A549 treated with AZD2906 at 1 μM for 4 hours (cell line): ENCODE results near the gene TRIM3. TPM values are rescaled to one million over a fixed set of nuclear protein-coding genes. Genes with fewer than 3 reads are reported as not detected.

Experiments
- total RNA-seq: library from RNA; stranded (reverse); fragments of 200-300 nt; extraction: Qiagen RNA extraction; gene quantifications from 5 replicates; pipeline ENCODE4 v1.2.3, GENCODE V29; 2022

TRIM3 gene
- 13.7 to 19.7 TPM (median 19.0 TPM) in 5 replicates for total RNA-seq

DNA sequence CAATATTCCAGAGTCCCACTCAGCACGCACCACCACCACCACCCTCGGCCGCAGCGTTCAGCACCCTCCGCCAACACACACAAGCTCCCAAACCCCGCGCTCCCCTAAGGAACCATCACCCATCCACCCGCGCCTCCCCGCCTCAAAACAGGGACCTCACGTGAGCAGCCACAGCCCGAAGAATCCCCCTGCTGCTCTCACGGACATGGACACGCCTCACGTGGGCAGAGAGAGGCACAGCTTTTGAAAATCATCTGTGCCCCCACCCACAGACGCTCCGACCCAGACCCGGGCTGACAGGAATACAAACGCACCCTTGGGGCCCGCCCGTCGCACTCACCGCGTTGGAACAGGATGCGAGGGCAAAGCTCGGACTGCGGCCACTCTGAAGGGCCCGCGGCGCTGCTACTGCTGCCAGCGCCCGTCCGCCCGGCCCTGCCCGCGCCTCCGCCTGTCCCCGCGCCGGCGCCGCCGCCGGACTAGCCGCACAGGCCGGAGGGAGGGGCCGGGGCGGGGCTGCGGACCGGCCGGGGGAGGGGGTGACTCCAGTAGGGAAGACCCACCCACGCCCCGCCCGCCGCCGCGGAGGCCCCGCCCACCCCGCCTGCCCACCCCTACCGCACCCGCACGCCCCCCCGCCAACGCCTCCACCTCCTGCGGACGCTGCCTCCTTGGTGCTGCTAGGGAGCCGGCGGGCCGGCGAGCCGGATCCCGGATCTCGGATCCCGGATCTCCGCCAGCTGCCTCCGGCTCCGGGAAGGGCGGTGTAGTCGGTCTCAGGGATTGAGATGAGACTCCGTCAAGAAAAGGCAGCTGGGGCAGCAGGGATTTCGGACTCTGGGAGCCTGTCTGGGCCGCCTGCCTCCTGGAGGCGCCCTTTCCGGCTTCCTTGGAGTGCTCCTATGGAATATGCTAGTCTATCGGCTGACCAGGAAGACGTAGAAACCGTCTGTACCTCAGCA, at the start of gene TRIM3:
TSS of gene TRIM3 (minus strand) at position 491 of the 962 bp plus-strand sequence. CDS start 8,246 bp downstream, outside the sequence.

DNA sequence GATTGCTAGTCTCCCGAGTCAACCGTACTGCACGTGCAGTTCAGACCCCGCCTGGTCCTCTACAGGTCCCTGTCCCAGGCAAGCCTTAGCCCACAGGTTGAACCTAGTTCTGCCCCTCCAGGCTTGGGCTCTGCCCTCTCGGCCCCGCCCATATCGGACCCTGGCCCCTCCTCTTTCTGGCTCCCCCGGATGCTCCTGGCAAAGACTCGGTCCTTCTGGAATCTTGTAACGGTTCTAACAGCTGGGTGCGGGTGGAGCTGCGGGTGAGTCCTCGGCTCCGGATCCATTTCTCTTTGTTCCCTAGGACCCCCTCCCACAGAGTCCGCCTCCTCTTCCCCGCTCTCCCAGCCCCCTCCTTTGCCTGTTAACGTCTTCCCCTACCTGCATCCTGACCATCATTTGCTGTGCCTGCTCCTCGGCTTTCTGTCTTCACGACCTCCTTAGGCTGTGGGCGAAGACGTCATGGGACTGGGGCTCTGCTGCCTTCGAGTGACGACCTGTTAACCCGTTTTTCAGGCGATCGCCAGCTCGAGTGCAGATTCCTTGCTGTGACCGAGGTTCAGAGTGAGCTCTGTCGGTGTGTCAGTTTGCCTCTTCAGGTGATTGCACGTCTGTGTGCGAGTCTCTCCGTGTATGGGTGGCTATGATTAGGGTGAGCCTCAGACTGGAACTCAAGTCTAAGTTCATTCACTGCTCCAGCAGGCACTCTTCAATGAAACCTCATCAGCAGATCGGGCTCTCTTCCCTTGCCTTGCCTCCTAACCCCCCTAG, 23.5 kb upstream of the TRIM3 start, which contains the start of gene DNHD1:
TSS of gene DNHD1 (plus strand) at position 212 of the 771 bp plus-strand sequence. CDS start 936 bp downstream, outside the sequence.

DNA sequence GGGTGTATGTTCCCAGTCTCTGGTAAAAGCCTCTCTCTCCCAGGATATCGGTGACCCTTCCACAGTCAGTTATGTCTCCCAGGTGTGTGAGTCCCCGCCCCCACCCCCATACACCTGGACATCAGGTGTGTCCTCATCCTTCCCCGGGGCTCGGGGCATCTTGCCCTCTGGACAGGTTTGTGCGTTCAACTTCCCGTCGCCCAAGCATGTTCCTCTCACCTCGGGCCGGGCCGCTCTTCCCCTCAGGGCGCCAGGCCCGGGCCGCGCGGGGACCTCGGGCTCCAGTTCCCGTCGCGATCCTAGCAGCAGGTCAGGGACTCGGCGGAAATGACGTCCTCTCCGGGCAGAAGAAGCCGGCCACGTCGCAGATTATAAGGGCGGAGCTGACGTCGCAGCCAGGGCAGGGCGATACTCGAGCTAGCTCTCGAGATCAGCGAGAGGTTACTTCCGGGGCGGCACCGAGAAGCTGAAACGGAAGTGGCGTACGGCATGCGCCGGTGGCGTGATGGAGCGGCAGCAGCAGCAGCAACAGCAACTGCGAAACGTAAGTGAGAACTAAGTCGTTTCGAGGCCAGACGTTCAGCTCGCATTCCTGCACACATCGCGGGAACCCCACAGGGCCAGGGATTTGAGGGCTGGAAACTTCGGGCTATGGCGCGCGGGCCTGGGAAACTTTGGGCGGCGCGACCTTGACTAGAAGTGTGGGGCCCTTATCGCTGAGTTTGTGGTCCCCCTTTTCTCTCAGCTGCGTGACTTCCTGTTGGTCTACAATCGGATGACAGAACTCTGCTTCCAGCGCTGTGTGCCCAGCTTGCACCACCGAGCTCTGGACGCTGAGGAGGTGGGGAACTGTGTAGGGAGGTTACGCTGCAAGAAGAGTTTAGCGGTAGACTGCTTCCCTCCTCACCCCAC, 7.5 kb upstream of the TRIM3 start, which contains the start of the genes ARFIP2 and TIMM10B:
TSS of gene ARFIP2 (minus strand) at position 320 of the 912 bp plus-strand sequence. CDS start 910 bp downstream, outside the sequence.
TSS of gene TIMM10B (plus strand) at position 490 of the 912 bp plus-strand sequence. CDS start at position 506, 16 bp downstream.

DNA sequence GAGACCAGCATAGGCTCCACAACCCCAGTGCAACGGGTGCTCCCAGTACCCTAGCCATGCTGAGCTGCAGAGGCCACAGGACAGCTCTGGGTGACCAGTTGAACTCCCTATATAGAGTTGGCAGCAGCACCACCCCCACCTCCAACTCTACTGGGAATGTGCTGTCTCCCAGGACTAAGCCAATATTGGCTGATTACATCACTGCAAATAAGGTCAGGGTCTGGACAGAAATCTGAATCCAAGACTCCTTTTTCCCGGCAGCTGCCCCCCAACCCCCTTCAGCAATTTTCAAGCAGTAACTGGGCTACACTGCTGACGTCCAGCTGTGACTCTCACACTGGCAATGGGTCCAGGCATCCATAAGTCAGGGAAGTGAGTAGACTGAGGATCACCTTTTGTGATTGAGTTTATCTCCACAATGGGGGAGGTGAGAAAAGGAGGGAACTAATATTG, 32.8 kb downstream of the TRIM3 start, which contains the start of gene HPX:
TSS of gene HPX (minus strand) at position 82 of the 453 bp plus-strand sequence. CDS start at position 58, 24 bp downstream.

DNA sequence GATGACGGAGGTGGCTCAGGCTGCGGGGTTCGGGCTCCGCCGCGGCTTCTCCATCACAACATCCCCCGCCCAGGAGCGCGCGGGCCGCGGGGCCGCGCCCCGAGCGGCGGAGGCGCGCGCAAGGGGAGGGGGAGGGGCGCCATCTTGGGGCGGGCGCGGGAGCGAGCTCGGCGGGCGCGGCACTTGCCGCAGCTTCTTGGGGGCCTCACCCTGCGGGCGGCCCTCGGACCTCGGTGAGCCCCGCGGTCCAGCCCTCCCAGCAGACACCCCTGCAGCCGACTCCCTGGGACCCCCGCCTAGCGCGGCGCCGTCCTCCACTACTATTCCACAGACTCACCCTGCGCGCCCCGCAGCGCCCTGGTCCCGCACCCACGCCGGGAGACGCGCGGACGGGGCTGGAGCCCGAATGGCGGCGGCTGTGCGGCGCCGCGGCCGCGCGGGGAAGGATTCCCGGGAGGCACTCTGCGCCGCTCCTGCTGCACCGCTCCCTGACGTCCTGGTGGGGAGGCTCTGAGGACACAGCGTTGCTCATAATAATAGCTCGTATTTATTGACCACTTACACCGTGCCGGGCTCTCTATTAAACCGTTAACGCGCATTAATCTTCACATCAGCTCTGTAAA, 54.6 kb downstream of the TRIM3 start, which contains the start of gene APBB1:
TSS of gene APBB1 (minus strand) at position 86 of the 623 bp plus-strand sequence. CDS start 7,747 bp downstream, outside the sequence.

Other genes starting within 250 kb of the TRIM3 start
- gene FHIP1B, start 239.3 kb downstream of the TRIM3 start, total RNA-seq = 11.6 to 19.5 TPM (median 16.9 TPM) in 5 replicates
- 0.03 to 0.08 TPM (median 0.06 TPM) in 3 of 5 replicates, not detected in the others for gene CNGA4, start 234.9 kb downstream of the TRIM3 start, total RNA-seq
- gene CCKBR, start 214.1 kb downstream of the TRIM3 start, total RNA-seq = not detected in 5 replicates
- gene CAVIN3, start 153.4 kb downstream of the TRIM3 start, total RNA-seq = 25.5 to 34.4 TPM (median 26.7 TPM) in 5 replicates
- 8.9 to 11.8 TPM (median 10.5 TPM) in 5 replicates for gene SMPD1, start 83.5 kb downstream of the TRIM3 start, total RNA-seq
- gene APBB1, start 54.8 kb downstream of the TRIM3 start, total RNA-seq = 17.8 to 20.8 TPM (median 19.5 TPM) in 5 replicates
- 0.41 to 0.71 TPM (median 0.53 TPM) in 5 replicates for gene HPX, start 33.0 kb downstream of the TRIM3 start, total RNA-seq
- 50.8 to 56.6 TPM (median 53.6 TPM) in 5 replicates for gene ARFIP2, start 7.4 kb upstream of the TRIM3 start, total RNA-seq
- gene TIMM10B, start 7.6 kb upstream of the TRIM3 start, total RNA-seq = 30.1 to 34.2 TPM (median 32.9 TPM) in 5 replicates
- 2.2 to 3.0 TPM (median 2.8 TPM) in 5 replicates for gene DNHD1, start 23.3 kb upstream of the TRIM3 start, total RNA-seq
- gene RRP8, start 129.7 kb upstream of the TRIM3 start, total RNA-seq = 23.2 to 35.1 TPM (median 30.5 TPM) in 5 replicates
- gene ILK, start 129.8 kb upstream of the TRIM3 start, total RNA-seq = 111 to 117 TPM (median 114 TPM) in 5 replicates
- gene TAF10, start 138.3 kb upstream of the TRIM3 start, total RNA-seq = 171 to 245 TPM (median 223 TPM) in 5 replicates
- 39.1 to 45.9 TPM (median 42.1 TPM) in 5 replicates for gene TPP1, start 145.5 kb upstream of the TRIM3 start, total RNA-seq
- 0.07 to 0.08 TPM (median 0.07 TPM) in 5 replicates for gene DCHS1, start 181.9 kb upstream of the TRIM3 start, total RNA-seq
- gene MRPL17, start 209.4 kb upstream of the TRIM3 start, total RNA-seq = 88.3 to 99.9 TPM (median 90.9 TPM) in 5 replicates